Subcutaneous adipose tissue (tissue), 4 donors: Measurements from ENCODE around the gene ELL. TPM values are rescaled to one million over a fixed set of nuclear protein-coding genes. Genes with fewer than 3 reads are reported as not detected.

ENCODE experiments used
- CTCF ChIP-seq: fragments of 450-650 bp; IDR thresholded peaks from one replicate; pipeline ENCODE4 v1.5.1; 2016; ENCODE audit warnings: low read depth, mild to moderate bottlenecking, control low read depth, antibody characterized with exemption, moderate library complexity
- total RNA-seq, 4 donors: library from RNA; depleted of rRNA; stranded (reverse); fragments of >200 nt; gene quantifications; one replicate each; pipeline ENCODE4 v1.1.0, GENCODE V29; 2016

Gene ELL
- total RNA-seq, 4 donors from 2014 or later: 14.3 to 16.1 (median 15.3) TPM

GRCh38 chr19:18483119-18483890 lies 38.6 kb downstream of the ELL start:
- no peak for TF ChIP-seq CTCF

GRCh38 chr19:18481505-18482222 lies 40.2 kb downstream of the ELL start:
- TF ChIP-seq CTCF: no peak

- no peak for TF ChIP-seq CTCF
These were observed 41.7 kb downstream of the ELL start for GRCh38 chr19:18480006-18480691.

GRCh38 chr19:18478545-18479311 lies 43.1 kb downstream of the ELL start:
- no peak for TF ChIP-seq CTCF

GRCh38 chr19:18477974-18478373 lies 43.9 kb downstream of the ELL start:
- TF ChIP-seq CTCF: no peak

GRCh38 chr19:18477042-18477779 lies 44.7 kb downstream of the ELL start:
- no peak for TF ChIP-seq CTCF
